H1 (cell line): Measurements from ENCODE around the gene EFNA3. TPM values are rescaled to one million over a fixed set of nuclear protein-coding genes. Genes with fewer than 3 reads are reported as not detected.

Experiments used
- ASH2L ChIP-seq: fragments of 200-600, 300-600 bp; sonication (generic); IDR thresholded peaks from one replicate; pipeline ENCODE4 v1.7.1; 2017; ENCODE audit warnings: low read length
- BACH1 ChIP-seq: IDR thresholded peaks from 2 replicates; pipeline ENCODE4 v1.6.1; 2012; ENCODE audit warnings: low read length, improper control_type of control experiment
- CBX5 ChIP-seq: fragments of 300-800, 300-1000 bp; sonication (generic); IDR thresholded peaks from 2 replicates; pipeline ENCODE4 v1.7.1; 2016; ENCODE audit warnings: antibody characterized with exemption, low read length, low read depth
- CHD2 ChIP-seq: IDR thresholded peaks from 2 replicates; pipeline ENCODE4 v1.6.1; 2012; ENCODE audit warnings: low read length, improper control_type of control experiment
- CHD7 ChIP-seq: fragments of 300-600 bp; sonication (generic); IDR thresholded peaks from 2 replicates; pipeline ENCODE4 v1.7.1; 2012; ENCODE audit warnings: low read length, moderate library complexity, mild to moderate bottlenecking, inconsistent platforms; ENCODE audit not compliant: insufficient replicate concordance
- KDM1A ChIP-seq: fragments of 200-600, 300-600 bp; sonication (generic); IDR thresholded peaks from 2 replicates; pipeline ENCODE4 v1.7.1; 2016; ENCODE audit warnings: mild to moderate bottlenecking, low read length, borderline replicate concordance
- NANOG ChIP-seq: IDR thresholded peaks from 2 replicates; pipeline ENCODE4 v1.6.1; 2011; ENCODE audit warnings: low read length, low read depth, mild to moderate bottlenecking, inconsistent platforms; ENCODE audit not compliant: insufficient read depth, poor library complexity, severe bottlenecking
- POLR2AphosphoS5 ChIP-seq: IDR thresholded peaks from 2 replicates; pipeline ENCODE4 v1.6.1; 2011; ENCODE audit warnings: low read depth, low read length
- POU5F1 ChIP-seq: IDR thresholded peaks from 2 replicates; pipeline ENCODE4 v1.6.1; 2011; ENCODE audit warnings: low read depth, mild to moderate bottlenecking, low read length, moderate library complexity
- SP1 ChIP-seq: IDR thresholded peaks from 2 replicates; pipeline ENCODE4 v1.6.1; 2011; ENCODE audit warnings: low read depth, low read length
- ZNF274 ChIP-seq: IDR thresholded peaks from 2 replicates; pipeline ENCODE4 v1.7.0; 2012; ENCODE audit warnings: low read length, borderline replicate concordance; ENCODE audit errors: extremely low read depth
- polyA plus RNA-seq, 7 experiments: library from polyadenylated mRNA; depleted of rRNA in 3 of 7; stranded (reverse) in 5 of 7; unstranded in 2 of 7; fragments of >200 nt in 5 of 7; fragments of 200-250 nt in 2 of 7; gene quantifications; 1 replicate in 5 of 7; 2 replicates in 1 of 7; 4 replicates in 1 of 7; pipeline versions ENCODE4 v1.2.1 to v1.2.3, GENCODE V29; 2011 to 2013; ENCODE audit warnings: missing spikeins in 2 of 7, mixed read lengths in 2 of 7
- total RNA-seq: library from RNA; stranded (reverse); fragmentation: NEBNext Ultra II Directional; extraction: Animal tissue kit (Norgen Biotek cat#: 25700); gene quantifications from 2 replicates; pipeline ENCODE4 v1.2.1, GENCODE V29; 2021

The EFNA3 gene
- total and polyA plus RNA-seq, 2 of the 8 experiments (the other 6 are each of a cell fraction or from before 2014, with no cell fraction given), result 10.8 to 13.8 TPM

- TF ChIP-seq CHD7 (no peak), POU5F1 (no peak), BACH1 (no peak), KDM1A (peak; percentile 99), CHD2 (no peak), ASH2L (peak; percentile 49), SP1 (no peak), ZNF274 (no peak), POLR2AphosphoS5 (no peak), NANOG (no peak), CBX5 (no peak)
These were observed 14.4 kb upstream of the EFNA3 start (continued) for GRCh38 chr1:155064111-155064831.
